ENCODE measurements around the gene GNAQ.
"Not testable (repeated sequence)": the region's sequence is repeated elsewhere in the genome, so short reads cannot be mapped to it uniquely, and the experiment has no call there.

GNAQ gene

GRCh38 chr9:77690723-77691122 lies 340.9 kb downstream of the GNAQ start:
- not testable (repeated sequence) for DNase-seq (ENCODE audit: low read depth)

- not testable (repeated sequence) for DNase-seq (ENCODE audit: low read depth)
These were observed 341.5 kb downstream of the GNAQ start for GRCh38 chr9:77690119-77690518.

GRCh38 chr9:77687737-77688136 lies 343.9 kb downstream of the GNAQ start:
- not testable (repeated sequence) for DNase-seq (ENCODE audit: low read depth)

- no peak for DNase-seq (ENCODE audit: low read depth)
These were observed 351.0 kb downstream of the GNAQ start for GRCh38 chr9:77680581-77680980.

- no peak for DNase-seq (ENCODE audit: low read depth)
These were observed 351.8 kb downstream of the GNAQ start for GRCh38 chr9:77679661-77680368.

- no peak for DNase-seq (ENCODE audit: low read depth)
These were observed 352.5 kb downstream of the GNAQ start for GRCh38 chr9:77679088-77679487.

GRCh38 chr9:77677957-77678535 lies 353.6 kb downstream of the GNAQ start:
- no peak for DNase-seq (ENCODE audit: low read depth)

GRCh38 chr9:77677397-77677796 lies 354.2 kb downstream of the GNAQ start:
- DNase-seq (ENCODE audit: low read depth): no peak

- DNase-seq (ENCODE audit: low read depth): no peak
These were observed 357.4 kb downstream of the GNAQ start for GRCh38 chr9:77673941-77674791.

GRCh38 chr9:77672183-77672582 lies 359.4 kb downstream of the GNAQ start:
- no peak for DNase-seq (ENCODE audit: low read depth)

- no peak for DNase-seq (ENCODE audit: low read depth)
These were observed 364.5 kb downstream of the GNAQ start for GRCh38 chr9:77667151-77667550.
